Astrocyte of the cerebellum (primary cell): ENCODE data around the gene IP6K2.
"Not testable (repeated sequence)": the region's sequence is repeated elsewhere in the genome, so short reads cannot be mapped to it uniquely, and the experiment has no call there.

Source experiments
- DNase-seq: peaks from one replicate; pipeline ENCODE4 v3.0.0-alpha.2; 2011; ENCODE audit warnings: low read depth
- H3K4me3 ChIP-seq: 2 replicates; pipeline ENCODE4 v1.5.1; 2011; ENCODE audit warnings: mild to moderate bottlenecking, low read depth, low read length, moderate library complexity
- CTCF ChIP-seq: IDR thresholded peaks from 2 replicates; pipeline ENCODE4 v1.5.1; 2012; ENCODE audit warnings: low read length, low read depth, moderate library complexity, mild to moderate bottlenecking; ENCODE audit errors: missing control alignments
- in situ Hi-C: cut with HindIII; loops from 2 replicates; pipeline ENCODE4 v1.10.0; 2017; ENCODE audit warnings: low sequenced_read_pairs

The IP6K2 gene

GRCh38 chr3:48739617-48739954, 22.6 kb upstream of the IP6K2 start:
- DNase-seq: no peak
- no peak for TF ChIP-seq CTCF
- no peak overlapping the region for H3K4me3 ChIP-seq
- in situ Hi-C loops: no loop called here

DNA sequence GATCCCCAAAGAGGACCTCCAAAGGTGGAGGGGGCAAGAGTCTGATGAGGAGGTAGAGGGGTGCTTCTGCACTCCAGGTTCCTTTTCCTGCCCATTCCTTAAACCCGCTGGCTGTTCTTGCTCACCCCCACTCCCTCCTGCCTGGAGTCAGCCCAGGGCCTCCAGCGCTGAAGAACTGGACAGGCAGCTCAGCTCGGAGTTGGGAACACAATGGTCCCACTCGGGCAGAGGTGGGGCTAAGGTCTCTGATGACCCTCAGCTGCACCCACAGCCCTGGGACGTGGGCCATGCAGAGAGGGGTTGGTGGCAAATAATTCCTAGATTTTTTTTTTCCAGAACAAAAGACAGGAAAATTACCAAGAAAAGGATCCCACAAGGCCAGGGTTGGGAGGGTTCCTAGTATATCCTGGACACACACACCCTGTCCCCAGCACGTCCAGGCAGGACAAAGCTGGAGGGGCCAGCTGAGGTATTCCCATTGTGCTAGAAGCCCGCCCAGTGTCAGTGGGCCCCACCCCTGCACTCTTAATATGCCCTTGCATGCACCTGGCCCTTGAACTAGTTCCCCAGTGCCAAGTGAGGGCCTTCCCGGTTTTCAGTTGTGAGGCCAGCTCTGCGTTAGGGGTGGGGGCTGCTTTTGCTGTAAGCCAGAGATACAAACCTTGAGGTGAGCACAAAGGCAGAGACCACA, 22.1 kb upstream of the IP6K2 start:
- no peak for TF ChIP-seq CTCF
- in situ Hi-C loops: no loop called here
- no peak overlapping the region for H3K4me3 ChIP-seq
- DNase-seq: no peak

GRCh38 chr3:48738144-48738536, 21.1 kb upstream of the IP6K2 start:
- no peak for DNase-seq
- in situ Hi-C loops: no loop called here
- no peak overlapping the region for H3K4me3 ChIP-seq
- TF ChIP-seq CTCF: no peak

- in situ Hi-C loops, H3K4me3 ChIP-seq, DNase-seq: not testable (repeated sequence)
Observed at GRCh38 chr3:48735075-48735767, 18.2 kb upstream of the IP6K2 start.

DNA sequence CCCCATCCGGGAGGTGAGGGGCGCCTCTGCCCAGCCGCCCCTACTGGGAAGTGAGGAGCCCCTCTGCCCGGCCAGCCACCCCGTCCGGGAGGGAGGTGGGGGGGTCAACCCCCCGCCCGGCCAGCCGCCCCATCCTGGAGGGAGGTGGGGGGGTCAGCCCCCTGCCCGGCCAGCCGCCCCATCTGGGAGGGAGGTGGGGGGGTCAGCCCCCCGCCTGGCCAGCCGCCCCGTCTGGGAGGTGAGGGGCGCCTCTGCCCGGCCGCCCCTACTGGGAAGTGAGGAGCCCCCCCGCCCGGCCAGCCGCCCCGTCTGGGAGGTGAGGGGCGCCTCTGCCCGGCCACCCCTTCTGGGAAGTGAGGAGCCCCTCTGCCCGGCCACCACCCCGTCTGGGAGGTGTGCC, 17.5 kb upstream of the IP6K2 start:
- H3K4me3 ChIP-seq, DNase-seq, in situ Hi-C loops: not testable (repeated sequence)

- H3K4me3 ChIP-seq, DNase-seq, in situ Hi-C loops: not testable (repeated sequence)
Observed at GRCh38 chr3:48733752-48734518, 16.9 kb upstream of the IP6K2 start.

DNA sequence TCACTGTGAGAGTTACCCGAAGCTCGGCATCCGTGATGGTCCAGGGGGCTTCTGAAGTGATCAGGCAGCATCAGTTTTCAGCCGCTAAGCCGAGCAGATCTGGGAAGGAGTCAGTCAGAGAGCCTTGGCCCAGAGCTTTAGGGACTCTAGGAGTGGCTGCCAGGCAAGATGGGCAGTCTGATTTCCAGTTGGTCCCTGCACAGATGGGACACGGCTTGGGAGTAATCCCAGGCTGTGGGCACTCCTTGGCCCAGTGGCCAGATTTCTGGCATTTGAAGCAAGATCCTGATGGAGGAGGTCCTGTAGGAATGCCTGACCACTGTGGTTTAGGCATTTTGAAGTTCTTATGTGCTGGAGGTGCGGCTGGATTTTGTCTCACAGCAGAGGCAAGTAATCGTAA, 10.5 kb upstream of the IP6K2 start:
- no peak for TF ChIP-seq CTCF
- DNase-seq: no peak
- in situ Hi-C loops: no loop called here
- no peak overlapping the region for H3K4me3 ChIP-seq

DNA sequence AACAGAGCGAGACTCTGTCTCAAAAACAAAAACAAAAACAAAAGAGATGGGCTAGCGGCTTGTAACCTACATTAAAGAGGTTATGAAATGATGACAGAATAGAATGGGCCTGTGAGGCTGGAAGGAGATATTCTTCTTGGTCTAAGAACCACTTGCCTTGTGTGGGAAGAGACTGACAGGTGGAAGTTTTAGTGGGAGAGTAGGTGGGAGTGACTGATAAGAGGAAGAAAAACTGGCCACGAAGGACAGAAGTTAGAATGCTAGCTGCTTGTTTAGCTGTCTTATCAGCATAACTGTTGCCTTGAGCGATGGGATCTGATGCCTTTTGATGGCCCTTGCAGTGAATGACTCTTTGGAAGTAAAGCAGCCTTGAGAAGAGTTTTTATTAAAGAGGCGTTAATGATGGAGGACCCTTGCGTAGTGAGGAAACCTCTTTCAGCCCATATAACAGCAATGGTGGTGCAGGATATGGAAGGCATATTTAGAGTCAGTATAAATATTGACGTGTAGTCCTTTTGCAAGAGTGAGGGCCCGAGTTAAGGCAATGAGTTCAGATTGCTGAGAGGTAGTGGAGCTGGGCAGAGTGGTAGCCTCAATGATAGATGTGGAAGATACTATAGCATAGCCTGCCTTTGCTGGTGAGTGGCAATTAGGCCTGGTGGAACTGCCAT, 8.3 kb upstream of the IP6K2 start:
- DNase-seq, H3K4me3 ChIP-seq, in situ Hi-C loops: not testable (repeated sequence)
